WTC11 (cell line): Measurements from ENCODE around the gene KCNE4. TPM values are rescaled to one million over a fixed set of nuclear protein-coding genes. Genes with fewer than 3 reads are reported as not detected.

Experiments
- ATAC-seq: fragments of 200-7000 bp; cut with Tn5 transposase; 2 replicates; pipeline ENCODE4 v1.10.0; 2021; ENCODE audit warnings: mild to moderate bottlenecking, moderate library complexity
- CTCF ChIA-PET: fragments of 300-600 bp; sonication (Branson Sonifier 250); formaldehyde crosslinking; loops from one replicate; lab custom pipeline; 2021; ENCODE audit warnings: antibody characterized with exemption; lab: Charles Lee
- POLR2A ChIA-PET: fragments of 350-600 bp; sonication (Branson Sonifier 250); formaldehyde crosslinking; loops from one replicate; lab custom pipeline; 2021; ENCODE audit warnings: antibody characterized with exemption; lab: Charles Lee
- DNase-seq: peaks from one replicate; pipeline ENCODE4 v3.0.0; 2021; ENCODE audit warnings: low spot score
- H3K27ac Mint-ChIP-seq: 2 replicates; pipeline ENCODE4 v1.8.0; 2021; ENCODE audit warnings: mixed read lengths
- H3K27me3 Mint-ChIP-seq: 2 replicates; pipeline ENCODE4 v1.8.0; 2021; ENCODE audit warnings: low read depth, mild to moderate bottlenecking, moderate library complexity, mixed read lengths
- H3K36me3 Mint-ChIP-seq: 2 replicates; pipeline ENCODE4 v1.8.0; 2021; ENCODE audit warnings: mixed read lengths
- H3K4me1 Mint-ChIP-seq: 2 replicates; pipeline ENCODE4 v1.8.0; 2022; ENCODE audit warnings: mixed read lengths
- H3K4me3 Mint-ChIP-seq: 2 replicates; pipeline ENCODE4 v1.8.0; 2021; ENCODE audit warnings: mild to moderate bottlenecking, moderate library complexity, mixed read lengths
- H3K9me3 Mint-ChIP-seq: 2 replicates; pipeline ENCODE4 v1.8.0; 2021; ENCODE audit warnings: mixed read lengths
- CTCF ChIP-seq: fragments of 200-600 bp; IDR thresholded peaks from 2 replicates; pipeline ENCODE4 v1.8.0; 2022; ENCODE audit warnings: antibody characterized with exemption
- E2F1 ChIP-seq: sonication (generic); formaldehyde crosslinking; IDR thresholded peaks from 2 replicates; pipeline ENCODE4 v1.8.0; 2022; ENCODE audit warnings: mild to moderate bottlenecking, missing genetic modification reagents
- ESRRA ChIP-seq: sonication (generic); formaldehyde crosslinking; IDR thresholded peaks from 2 replicates; pipeline ENCODE4 v1.8.1; 2022; ENCODE audit warnings: mild to moderate bottlenecking, missing genetic modification reagents, borderline replicate concordance
- GABPB1 ChIP-seq: sonication (generic); formaldehyde crosslinking; IDR thresholded peaks from 2 replicates; pipeline ENCODE4 v1.8.1; 2023; ENCODE audit warnings: mild to moderate bottlenecking, missing genetic modification reagents
- HMGXB4 ChIP-seq: sonication (generic); formaldehyde crosslinking; IDR thresholded peaks from 2 replicates; pipeline ENCODE4 v1.8.1; 2023; ENCODE audit warnings: mild to moderate bottlenecking, moderate library complexity, missing genetic modification reagents
- IRF1 ChIP-seq: sonication (generic); formaldehyde crosslinking; IDR thresholded peaks from 2 replicates; pipeline ENCODE4 v1.8.0; 2023; ENCODE audit warnings: missing genetic modification reagents
- IRF2 ChIP-seq: sonication (generic); formaldehyde crosslinking; IDR thresholded peaks from 2 replicates; pipeline ENCODE4 v1.8.0; 2022; ENCODE audit warnings: low read depth, missing genetic modification reagents, borderline replicate concordance
- JAZF1 ChIP-seq: fragments of 250-450 bp; sonication (Bioruptor Pico); IDR thresholded peaks from 2 replicates; pipeline ENCODE4 v1.9.0; 2021; ENCODE audit warnings: moderate library complexity, mild to moderate bottlenecking, inconsistent platforms
- KAT7 ChIP-seq: sonication (generic); formaldehyde crosslinking; IDR thresholded peaks from 2 replicates; pipeline ENCODE4 v1.8.1; 2023; ENCODE audit warnings: missing genetic modification reagents, mild to moderate bottlenecking, borderline replicate concordance
- PREB ChIP-seq: sonication (generic); formaldehyde crosslinking; IDR thresholded peaks from 2 replicates; pipeline ENCODE4 v1.8.1; 2022; ENCODE audit warnings: mild to moderate bottlenecking, missing genetic modification reagents, moderate library complexity, borderline replicate concordance
- RORB ChIP-seq: fragments of 250-450 bp; sonication (Bioruptor Pico); IDR thresholded peaks from 2 replicates; pipeline ENCODE4 v1.9.0; 2021; ENCODE audit warnings: mild to moderate bottlenecking
- SMAD3 ChIP-seq: sonication (generic); formaldehyde crosslinking; IDR thresholded peaks from 2 replicates; pipeline ENCODE4 v1.8.0; 2022; ENCODE audit warnings: missing genetic modification reagents, mild to moderate bottlenecking, borderline replicate concordance
- TCF7 ChIP-seq: sonication (generic); formaldehyde crosslinking; IDR thresholded peaks from 2 replicates; pipeline ENCODE4 v1.8.0; 2022; ENCODE audit warnings: mild to moderate bottlenecking, low read depth, missing genetic modification reagents, moderate library complexity
- ZBTB43 ChIP-seq: sonication (generic); formaldehyde crosslinking; IDR thresholded peaks from 2 replicates; pipeline ENCODE4 v1.8.1; 2023; ENCODE audit warnings: mild to moderate bottlenecking, missing genetic modification reagents
- ZNF219 ChIP-seq: sonication (generic); formaldehyde crosslinking; IDR thresholded peaks from 2 replicates; pipeline ENCODE4 v1.8.0; 2023; ENCODE audit warnings: missing genetic modification reagents, mild to moderate bottlenecking, borderline replicate concordance
- ZNF263 ChIP-seq: sonication (generic); formaldehyde crosslinking; IDR thresholded peaks from 2 replicates; pipeline ENCODE4 v1.8.1; 2022; ENCODE audit warnings: low read depth, mild to moderate bottlenecking, moderate library complexity, missing genetic modification reagents
- ZNF425 ChIP-seq: fragments of 250-450 bp; sonication (Bioruptor Pico); conservative IDR thresholded peaks from 2 replicates; pipeline ENCODE4 v1.9.0; 2021; ENCODE audit warnings: mild to moderate bottlenecking
- ZNF512 ChIP-seq: sonication (generic); formaldehyde crosslinking; IDR thresholded peaks from 2 replicates; pipeline ENCODE4 v1.8.1; 2022; ENCODE audit warnings: missing genetic modification reagents, borderline replicate concordance
- ZNF671 ChIP-seq: fragments of 250-450 bp; sonication (Bioruptor Pico); IDR thresholded peaks from 2 replicates; pipeline ENCODE4 v1.8.0; 2021; ENCODE audit warnings: mild to moderate bottlenecking
- total RNA-seq: library from RNA; stranded (reverse); gene quantifications from 3 replicates; pipeline ENCODE4 v1.2.3, GENCODE V29; 2021

KCNE4 gene
- total RNA-seq, 1 experiment from 2014 or later: 0.04 TPM

GRCh38 chr2:223075301-223076270 is 23.6 kb downstream of the KCNE4 start:
- DNase-seq (no peak), ATAC-seq (no peak)
- Mint-ChIP-seq H3K36me3 (no peaks in the 10 kb centered on the region), H3K4me3 (no peak overlapping the region), H3K27me3 (no peaks in the 10 kb centered on the region), H3K27ac (no peak overlapping the region), H3K4me1 (no peaks in the 10 kb centered on the region), H3K9me3 (peaks cover 8% of the 10 kb centered on the region)
- POLR2A ChIA-PET: no interaction called here
- no peak for TF ChIP-seq ESRRA (CRISPR knock-in tag)
- TF ChIP-seq ZNF219: no peak
- no peak for TF ChIP-seq GABPB1
- CTCF ChIA-PET: no interaction called here

GRCh38 chr2:223076573-223076972 is 24.6 kb downstream of the KCNE4 start:
- Mint-ChIP-seq H3K27ac (no peak overlapping the region), H3K4me3 (no peak overlapping the region), H3K36me3 (no peaks in the 10 kb centered on the region)
- CTCF ChIA-PET: no interaction called here
- no peak for TF ChIP-seq HMGXB4
- TF ChIP-seq CTCF: no peak
- no peak for TF ChIP-seq E2F1
- TF ChIP-seq SMAD3 (CRISPR knock-in tag): no peak
- no peak for TF ChIP-seq TCF7 (CRISPR knock-in tag)
- no peak for TF ChIP-seq IRF2 (CRISPR knock-in tag)
- no peak for TF ChIP-seq RORB
- no peak for TF ChIP-seq IRF1 (CRISPR knock-in tag)
- TF ChIP-seq ZBTB43 (CRISPR knock-in tag): no peak
- TF ChIP-seq JAZF1 (CRISPR knock-in tag): no peak
- no peak for TF ChIP-seq PREB (CRISPR knock-in tag)
- no peak for TF ChIP-seq ZNF512 (CRISPR knock-in tag)
- TF ChIP-seq ZNF263 (CRISPR knock-in tag): no peak
- no peak for TF ChIP-seq KAT7 (CRISPR knock-in tag)
- TF ChIP-seq ZNF425 (CRISPR knock-in tag): no peak
- TF ChIP-seq ZNF671 (CRISPR knock-in tag): no peak
- TF ChIP-seq, all 79 proteins: peak for 0
- H3K9me3 Mint-ChIP-seq: peaks cover 8% of the 10 kb centered on the region
- H3K4me1 Mint-ChIP-seq: no peaks in the 10 kb centered on the region
- H3K27me3 Mint-ChIP-seq: no peaks in the 10 kb centered on the region
- DNase-seq (no peak), ATAC-seq (no peak)
- POLR2A ChIA-PET: no interaction called here
